Heart left ventricle (tissue), 16 donors: ENCODE data around the gene ST8SIA5. TPM values are rescaled to one million over a fixed set of nuclear protein-coding genes. Genes with fewer than 3 reads are reported as not detected.
A peak's percentile ranks its signal among the peaks of the same experiment; 100 is the strongest.
"Not testable (repeated sequence)": the region's sequence is repeated elsewhere in the genome, so short reads cannot be mapped to it uniquely, and the experiment has no call there.

ENCODE experiments used
- ATAC-seq, 4 donors: fragments of 200-7000 bp; cut with Tn5 transposase; one replicate each; pipeline ENCODE4 v1.9.1; 2020 to 2022; ENCODE audit warnings: moderate library complexity in 4 of 4, mild to moderate bottlenecking in 3 of 4, moderate number of reproducible peaks in 1 of 4
- DNase-seq, 5 donors: peaks; one replicate each; pipeline ENCODE4 v3.0.0-alpha.2; 2020
- H3K27ac ChIP-seq, 12 donors: fragments of 200-600 bp; sonication (generic) in 4 of 12; one replicate each; pipeline versions ENCODE4 v1.5.0 to v1.8.0; 2016 to 2022; ENCODE audit warnings: mild to moderate bottlenecking in 2 of 12
- H3K27me3 ChIP-seq, 9 donors: fragments of 200-600 bp; sonication (generic) in 2 of 9; one replicate each; pipeline versions ENCODE4 v1.5.1 to v1.8.0; 2016 to 2022; ENCODE audit warnings: mild to moderate bottlenecking in 3 of 9
- H3K36me3 ChIP-seq, 9 donors: fragments of 200-600 bp; sonication (generic) in 2 of 9; one replicate each; pipeline versions ENCODE4 v1.5.0 to v1.8.0; 2018 to 2022; ENCODE audit warnings: mild to moderate bottlenecking in 2 of 9
- H3K4me1 ChIP-seq, 12 donors: fragments of 200-600 bp; sonication (generic) in 4 of 12; one replicate each; pipeline versions ENCODE4 v1.5.0 to v1.8.0; 2016 to 2022; ENCODE audit warnings: mild to moderate bottlenecking in 3 of 12
- H3K4me3 ChIP-seq, 12 donors: fragments of 200-600 bp; sonication (generic) in 4 of 12; one replicate each; pipeline versions ENCODE4 v1.5.0 to v1.8.0; 2017 to 2022; ENCODE audit warnings: mild to moderate bottlenecking in 9 of 12, moderate library complexity in 4 of 12
- H3K9me3 ChIP-seq, 12 donors: fragments of 200-600 bp; sonication (generic) in 4 of 12; one replicate each; pipeline versions ENCODE4 v1.5.0 to v1.8.0; 2016 to 2022; ENCODE audit warnings: mild to moderate bottlenecking in 1 of 12
- CTCF ChIP-seq, 12 donors: fragments of 200-600 bp; sonication (generic) in 4 of 12; IDR thresholded peaks; one replicate each; pipeline versions ENCODE4 v1.5.0 to v1.8.0; 2018 to 2022; ENCODE audit warnings: antibody characterized with exemption in 12 of 12, mild to moderate bottlenecking in 5 of 12
- POLR2A ChIP-seq, 2 donors: fragments of 450-650 bp; IDR thresholded peaks; one replicate each; pipeline ENCODE4 v1.6.1; 2017; ENCODE audit warnings: antibody characterized with exemption in 2 of 2, mild to moderate bottlenecking in 2 of 2, moderate library complexity in 2 of 2
- WGBS, 4 donors: extraction: QIAGEN DNeasy Blood & Tissue Kit in 2 of 4; methylation state at CpG; one replicate each; pipeline versions ENCODE4 v1.1.5 to v1.1.7; 2013 to 2018; 5-methylcytosine and 5-hydroxymethylcytosine counted together
- intact Hi-C, 10 donors: fragments of 100-400 bp; cut with DNase I; formaldehyde crosslinking; loops; one replicate each; pipeline versions ENCODE4 v1.11.1 to v1.14.2; 2022
- long read RNA-seq, 3 donors: library from polyadenylated mRNA; unstranded; transcript quantifications; one replicate each; pipeline ENCODE4 v2.0.0, GENCODE V29; 2020 to 2021
- polyA plus RNA-seq, 2 donors: library from polyadenylated mRNA; stranded (reverse); fragments of 200-250 nt; gene quantifications; one replicate each; pipeline ENCODE4 v1.2.3, GENCODE V29; 2013
- total RNA-seq, 9 donors: library from RNA; depleted of rRNA in 2 of 9; stranded (reverse); fragments of >200 nt in 2 of 9; fragmentation: NEBNext Ultra II Directional in 3 of 9; extraction: Animal tissue kit (Norgen Biotek cat#: 25700) in 3 of 9; gene quantifications; one replicate each; pipeline versions ENCODE4 v1.1.0 to v1.2.4, GENCODE V29; 2016 to 2023
- donor health status: ischemic (EF 13 %, LVEDD 7.1; RV severe dilation, severe dysfunction).
- donor health status: healthy with polysubstance abuse.
- donor health status: DM: no; HTN: yes; CAD: no.
- donor health status: DM: no; HTN: no; CAD: no.
- donor health status: ischemic (EF 25% LVEDD 6.9; RV normal size, moderate dysfunction).
- donor health status: ischemic (EF 25% LVEDD 5.7; RV mildly dilated, moderate dysfunction).
- donor health status: healthy.
- donor health status: DM: yes; HTN: yes; CAD: no.
- donor health status: ischemic (EF 35%, LVEDD 5.7; RV mildly dilated, moderate dysfunction).
- donor health status: nonischemic (EF 11% LVEDD 7.7; RV severe dilation, severe dysfunction).
- donor health status: DM: yes; HTN: yes; CAD: no.
- donor health status: PGD.
- donor health status: ischemic (EF 29% LVEDD 5.4; RV normal size, mild dysfunction).
- donor health status: nonischemic (EF 23%, LVEDD 6.1; RV moderate dilation, normal function).

Gene ST8SIA5
- total RNA-seq, result 10 to 100 TPM in 4 of 9 donors, 1 to 10 TPM in 5; 5.1 to 24.4 (median 8.8) TPM
- 1 to 10 TPM; 3.8 to 4.3 TPM for polyA plus RNA-seq
- long read RNA-seq, donor 1, full-length matches to known transcripts, result 24 of 31 reads
- long read RNA-seq, donor 1, partial matches to known transcripts, result 0 of 31 reads
- long read RNA-seq, donor 1, other reads (novel, unspliced or antisense), result 7 of 31 reads
- long read RNA-seq, donor 2, full-length matches to known transcripts, result 12 of 19 reads
- long read RNA-seq, donor 2, partial matches to known transcripts, result 0 of 19 reads
- long read RNA-seq, donor 2, other reads (novel, unspliced or antisense), result 7 of 19 reads
- long read RNA-seq, donor 3, partial matches to known transcripts, result 0 of 4 reads
- long read RNA-seq, donor 3, other reads (novel, unspliced or antisense), result 1 of 4 reads

GRCh38 chr18:46756559-46757201 is at the start of gene ST8SIA5:
ST8SIA5 (minus strand) TSS chr18:46757053; CDS start chr18:46756508, 545 bp downstream.
- Histone ChIP-seq H3K27me3 (peaks cover 0 to 53% (median 21%) of the 10 kb centered on the region in 9 donors), H3K27ac (peak within 1 kb of the TSS in 11 of 12 donors; percentile 0 to 90 (median 75)), H3K4me3 (peak within 1 kb of the TSS; percentile 16 to 68 (median 53)), H3K36me3 (no peaks in the 10 kb centered on the region), H3K9me3 (no peaks in the 10 kb centered on the region), H3K4me1 (peaks cover 0 to 48% (median 13%) of the 10 kb centered on the region in 12 donors)
- no peak for TF ChIP-seq CTCF (IDR thresholded peaks at IDR 0.05)
- no peak for TF ChIP-seq POLR2A (IDR thresholded peaks at IDR 0.05)
- DNase-seq, result peak in 3 of 5 donors; percentile 24 to 62 (median 45)
- ATAC-seq, result peak in 3 of 4 donors; percentile 37 to 52 (median 38)
- 0 to 3% (median 1%) methylated on average over 26 to 74 of the region's 74 CpGs for WGBS, 4 donors
- intact Hi-C loops, result loop anchor here in 4 of 10 donors (5.0 to 10.0 kb wide), 4 partner anchors 44 to 79 kb away; no protein-coding TSS in a partner anchor

GRCh38 chr18:46795945-46796344 is 39.1 kb upstream of the ST8SIA5 start:
- ATAC-seq, H3K36me3 ChIP-seq, intact Hi-C loops, H3K9me3 ChIP-seq, H3K4me3 ChIP-seq, H3K27ac ChIP-seq, DNase-seq, H3K27me3 ChIP-seq, H3K4me1 ChIP-seq: not testable (repeated sequence)
- WGBS, 4 donors, result 92 to 98% (median 96%) methylated on average over 6 of the region's 6 CpGs

GRCh38 chr18:46794607-46795006 is 37.8 kb upstream of the ST8SIA5 start:
- Histone ChIP-seq H3K36me3 (no peaks in the 10 kb centered on the region), H3K27me3 (no peaks in the 10 kb centered on the region), H3K9me3 (peaks cover 0 to 3% (median 0%) of the 10 kb centered on the region in 12 donors), H3K4me1 (no peaks in the 10 kb centered on the region), H3K27ac (no peak overlapping the region), H3K4me3 (no peak overlapping the region)
- ATAC-seq, result no peak
- 73 to 100% (median 89%) methylated on average over 1 of the region's 1 CpG for WGBS, 4 donors
- intact Hi-C loops, result no loop called here
- DNase-seq, result no peak
- TF ChIP-seq POLR2A (IDR thresholded peaks at IDR 0.05), result no peak

GRCh38 chr18:46793565-46793964 is 36.7 kb upstream of the ST8SIA5 start:
- no peaks in the 10 kb centered on the region for H3K4me1 ChIP-seq
- ATAC-seq (peak in 1 of 4 donors; percentile 46), DNase-seq (no peak)
- no peak for TF ChIP-seq CTCF (IDR thresholded peaks at IDR 0.05)
- no peak for TF ChIP-seq POLR2A (IDR thresholded peaks at IDR 0.05)
- H3K4me3 ChIP-seq, result no peak overlapping the region
- no peaks in the 10 kb centered on the region for H3K27me3 ChIP-seq
- H3K36me3 ChIP-seq, result no peaks in the 10 kb centered on the region
- intact Hi-C loops, result no loop called here
- 64 to 77% (median 75%) methylated on average over 3 of the region's 3 CpGs for WGBS, 4 donors
- no peak overlapping the region for H3K27ac ChIP-seq
- peaks cover 0 to 3% (median 0%) of the 10 kb centered on the region in 12 donors for H3K9me3 ChIP-seq

GRCh38 chr18:46789088-46789487 is 32.2 kb upstream of the ST8SIA5 start:
- Histone ChIP-seq H3K27me3 (no peaks in the 10 kb centered on the region), H3K4me3 (no peak overlapping the region), H3K4me1 (no peaks in the 10 kb centered on the region), H3K27ac (no peak overlapping the region), H3K36me3 (peaks cover 0 to under 1% (median 0%) of the 10 kb centered on the region in 9 donors), H3K9me3 (peaks cover 0 to 14% (median 0%) of the 10 kb centered on the region in 12 donors)
- DNase-seq, result no peak
- intact Hi-C loops, result no loop called here
- ATAC-seq, result no peak
- WGBS, 4 donors, result 76 to 93% (median 90%) methylated on average over 4 of the region's 4 CpGs
- TF ChIP-seq CTCF (IDR thresholded peaks at IDR 0.05) (no peak), POLR2A (IDR thresholded peaks at IDR 0.05) (no peak)
